Muscle of leg (tissue), 11 donors: Measurements from ENCODE around the gene EMC9. TPM values are rescaled to one million over a fixed set of nuclear protein-coding genes. Genes with fewer than 3 reads are reported as not detected.

Experiments used
- DNase-seq: peaks from one replicate; pipeline ENCODE4 v3.0.0; 2013
- H3K27ac ChIP-seq: one replicate; pipeline ENCODE4 v1.5.1; 2013; ENCODE audit warnings: mild to moderate bottlenecking, low read length, control low read depth
- H3K27me3 ChIP-seq: one replicate; pipeline ENCODE4 v1.6.1; 2013; ENCODE audit warnings: low read length; ENCODE audit not compliant: control insufficient read depth, insufficient read depth
- H3K36me3 ChIP-seq: one replicate; pipeline ENCODE4 v1.6.1; 2013; ENCODE audit warnings: low read length; ENCODE audit not compliant: control insufficient read depth, insufficient read depth
- H3K4me1 ChIP-seq: one replicate; pipeline ENCODE4 v1.6.1; 2013; ENCODE audit warnings: low read length; ENCODE audit not compliant: control insufficient read depth, insufficient read depth
- H3K4me3 ChIP-seq: one replicate; pipeline ENCODE4 v1.5.1; 2013; ENCODE audit warnings: low read length, control low read depth
- H3K9me3 ChIP-seq: replicated peaks from 2 replicates; pipeline ENCODE4 v1.6.1; 2013; ENCODE audit warnings: low read depth, low read length; ENCODE audit not compliant: control insufficient read depth
- WGBS: methylation state at CpG from one replicate; pipeline ENCODE4 v1.1.5; 2013; ENCODE audit warnings: missing lambda C conversion rate; ENCODE audit not compliant: insufficient coverage; 5-methylcytosine and 5-hydroxymethylcytosine counted together
- polyA plus RNA-seq, 8 donors: library from polyadenylated mRNA; unstranded; fragments of 120-200 nt; gene quantifications; one replicate each; pipeline versions ENCODE4 v1.2.1 to v1.2.3, GENCODE V29; 2013; ENCODE audit warnings: inconsistent platforms in 1 of 8, low replicate concordance in 1 of 8; ENCODE audit not compliant: insufficient read length in 8 of 8, insufficient read depth in 1 of 8
- total RNA-seq: library from RNA; stranded (reverse); fragments of 120-200 nt; gene quantifications from one replicate; pipeline ENCODE4 v1.2.4, GENCODE V29; 2013

The EMC9 gene
- total and polyA plus RNA-seq, 9 donors: 22.4 to 40.0 (median 29.9) TPM

GRCh38 chr14:24132061-24132685 is 9.2 kb downstream of the EMC9 start:
- Histone ChIP-seq H3K9me3 (no peaks in the 10 kb centered on the region), H3K4me3 (peak overlapping the region; percentile 61), H3K27ac (peak overlapping the region; percentile 90), H3K27me3 (no peaks in the 10 kb centered on the region), H3K36me3 (peaks cover 12% of the 10 kb centered on the region), H3K4me1 (peaks cover 49% of the 10 kb centered on the region)
- DNase-seq: no peak
- 55% methylated on average over 24 of the region's 24 CpGs for WGBS

GRCh38 chr14:24131549-24131966 is 9.8 kb downstream of the EMC9 start:
- WGBS: 53% methylated on average over 10 of the region's 15 CpGs
- Histone ChIP-seq H3K4me3 (peak overlapping the region; percentile 61), H3K36me3 (peaks cover 7% of the 10 kb centered on the region), H3K4me1 (peaks cover 43% of the 10 kb centered on the region), H3K9me3 (no peaks in the 10 kb centered on the region), H3K27ac (peak overlapping the region; percentile 90), H3K27me3 (no peaks in the 10 kb centered on the region)
- no peak for DNase-seq

- H3K36me3 ChIP-seq: peaks cover 7% of the 10 kb centered on the region
- H3K27ac ChIP-seq: peak overlapping the region; percentile 90
- H3K4me1 ChIP-seq: peaks cover 40% of the 10 kb centered on the region
- WGBS: 35% methylated on average over 4 of the region's 7 CpGs
- peak overlapping the region; percentile 8 for H3K4me3 ChIP-seq
- no peaks in the 10 kb centered on the region for H3K9me3 ChIP-seq
- no peaks in the 10 kb centered on the region for H3K27me3 ChIP-seq
- DNase-seq: peak; percentile 93
Measured at GRCh38 chr14:24130717-24131548, 10.5 kb downstream of the EMC9 start.

GRCh38 chr14:24130380-24130716 is 11.0 kb downstream of the EMC9 start, which contains the start of gene FITM1:
FITM1 (plus strand) TSS chr14:24130659; CDS start chr14:24131564, 905 bp downstream.
- no peaks in the 10 kb centered on the region for H3K27me3 ChIP-seq
- peaks cover 7% of the 10 kb centered on the region for H3K36me3 ChIP-seq
- no peak for DNase-seq
- H3K4me1 ChIP-seq: peaks cover 36% of the 10 kb centered on the region
- peak within 1 kb of the TSS; percentile 61 for H3K4me3 ChIP-seq
- WGBS: 86% methylated on average over 5 of the region's 5 CpGs
- H3K9me3 ChIP-seq: no peaks in the 10 kb centered on the region
- H3K27ac ChIP-seq: peak within 1 kb of the TSS; percentile 90

GRCh38 chr14:24129410-24129998 is 11.9 kb downstream of the EMC9 start:
- WGBS: 91% methylated on average over 6 of the region's 8 CpGs
- Histone ChIP-seq H3K9me3 (no peaks in the 10 kb centered on the region), H3K36me3 (peaks cover 8% of the 10 kb centered on the region), H3K4me1 (peaks cover 34% of the 10 kb centered on the region), H3K27me3 (no peaks in the 10 kb centered on the region), H3K27ac (peak overlapping the region; percentile 29), H3K4me3 (no peak overlapping the region)
- DNase-seq: no peak

- H3K27ac ChIP-seq: no peak overlapping the region
- no peaks in the 10 kb centered on the region for H3K27me3 ChIP-seq
- no peaks in the 10 kb centered on the region for H3K9me3 ChIP-seq
- DNase-seq: no peak
- H3K4me3 ChIP-seq: no peak overlapping the region
- peaks cover 27% of the 10 kb centered on the region for H3K4me1 ChIP-seq
- peaks cover 21% of the 10 kb centered on the region for H3K36me3 ChIP-seq
- WGBS: 86% methylated on average over 1 of the region's 2 CpGs
Measured at GRCh38 chr14:24127673-24128072, 13.7 kb downstream of the EMC9 start.

GRCh38 chr14:24126939-24127338 is 14.5 kb downstream of the EMC9 start:
- no peaks in the 10 kb centered on the region for H3K9me3 ChIP-seq
- no peak for DNase-seq
- H3K36me3 ChIP-seq: peaks cover 24% of the 10 kb centered on the region
- no peaks in the 10 kb centered on the region for H3K27me3 ChIP-seq
- peaks cover 20% of the 10 kb centered on the region for H3K4me1 ChIP-seq
- no peak overlapping the region for H3K4me3 ChIP-seq
- H3K27ac ChIP-seq: no peak overlapping the region

GRCh38 chr14:24123424-24124417 is 17.7 kb downstream of the EMC9 start:
- DNase-seq: no peak
- H3K4me3 ChIP-seq: no peak overlapping the region
- no peaks in the 10 kb centered on the region for H3K9me3 ChIP-seq
- no peaks in the 10 kb centered on the region for H3K4me1 ChIP-seq
- H3K36me3 ChIP-seq: peaks cover 53% of the 10 kb centered on the region
- no peaks in the 10 kb centered on the region for H3K27me3 ChIP-seq
- 66% methylated on average over 5 of the region's 9 CpGs for WGBS
- no peak overlapping the region for H3K27ac ChIP-seq

- Histone ChIP-seq H3K9me3 (no peaks in the 10 kb centered on the region), H3K4me1 (no peaks in the 10 kb centered on the region), H3K27ac (no peak overlapping the region), H3K36me3 (peaks cover 61% of the 10 kb centered on the region), H3K4me3 (no peak overlapping the region), H3K27me3 (no peaks in the 10 kb centered on the region)
- no peak for DNase-seq
- 93% methylated on average over 6 of the region's 8 CpGs for WGBS
Measured at GRCh38 chr14:24122898-24123297, 18.5 kb downstream of the EMC9 start.
